ENCODE data around the gene FAM20C.
"Not testable (repeated sequence)": the region's sequence is repeated elsewhere in the genome, so short reads cannot be mapped to it uniquely, and the experiment has no call there.

The FAM20C gene

GRCh38 chr7:174716-175115 is 17.7 kb upstream of the FAM20C start:
- DNase-seq (ENCODE audit: low spot score) = no peak

GRCh38 chr7:175955-176354 is 16.4 kb upstream of the FAM20C start:
- DNase-seq (ENCODE audit: low spot score) = no peak

GRCh38 chr7:176381-176780 is 16.0 kb upstream of the FAM20C start:
- no peak for DNase-seq (ENCODE audit: low spot score)

- DNase-seq (ENCODE audit: low spot score) = no peak
Measured at GRCh38 chr7:176786-177459, 15.4 kb upstream of the FAM20C start.

GRCh38 chr7:178444-178843 is 13.9 kb upstream of the FAM20C start:
- no peak for DNase-seq (ENCODE audit: low spot score)

- no peak for DNase-seq (ENCODE audit: low spot score)
Measured at GRCh38 chr7:179209-179681, 13.1 kb upstream of the FAM20C start.

- DNase-seq (ENCODE audit: low spot score) = no peak
Measured at GRCh38 chr7:179948-180694, 12.2 kb upstream of the FAM20C start.

GRCh38 chr7:181738-182137 is 10.6 kb upstream of the FAM20C start:
- no peak for DNase-seq (ENCODE audit: low spot score)

- DNase-seq (ENCODE audit: low spot score) = not testable (repeated sequence)
Measured at GRCh38 chr7:182502-182901, 9.9 kb upstream of the FAM20C start.

GRCh38 chr7:183496-184292 is 8.7 kb upstream of the FAM20C start:
- no peak for DNase-seq (ENCODE audit: low spot score)

GRCh38 chr7:184294-185264 is 7.8 kb upstream of the FAM20C start:
- no peak for DNase-seq (ENCODE audit: low spot score)

GRCh38 chr7:186516-187113 is 5.8 kb upstream of the FAM20C start:
- DNase-seq (ENCODE audit: low spot score) = no peak

- DNase-seq (ENCODE audit: low spot score) = no peak
Measured at GRCh38 chr7:187227-187927, 5.0 kb upstream of the FAM20C start.

GRCh38 chr7:188174-188573 is 4.2 kb upstream of the FAM20C start:
- no peak for DNase-seq (ENCODE audit: low spot score)

- DNase-seq (ENCODE audit: low spot score) = no peak
Measured at GRCh38 chr7:188727-189500, 3.5 kb upstream of the FAM20C start.

GRCh38 chr7:189719-190118 is 2.7 kb upstream of the FAM20C start:
- no peak for DNase-seq (ENCODE audit: low spot score)

- DNase-seq (ENCODE audit: low spot score) = no peak
Measured at GRCh38 chr7:190196-190595, 2.2 kb upstream of the FAM20C start.

- DNase-seq (ENCODE audit: low spot score) = peak; percentile 49
Measured at GRCh38 chr7:191105-191980, 1.0 kb upstream of the FAM20C start.
